Endothelial cell of umbilical vein (primary cell): ENCODE results near the gene PPP1R13B. TPM values are rescaled to one million over a fixed set of nuclear protein-coding genes. Genes with fewer than 3 reads are reported as not detected.

Source experiments
- BruUV-seq: library from RNA; stranded (reverse); fragments of 400-500 nt; replicated peaks from 2 replicates; lab custom pipeline; 2021; lab: Mats Ljungman, UMichigan
- CTCF ChIA-PET: fragments of 300-600, 350-600 bp; sonication (Branson Sonifier 250); formaldehyde crosslinking; loops from one replicate; lab custom pipeline; 2021; ENCODE audit warnings: antibody characterized with exemption, inconsistent platforms; lab: Charles Lee
- POLR2A ChIA-PET: fragments of 300-600, 350-600 bp; sonication (Branson Sonifier 250); formaldehyde crosslinking; loops from one replicate; lab custom pipeline; 2021; ENCODE audit warnings: antibody characterized with exemption, inconsistent platforms; lab: Charles Lee
- DNase-seq: peaks from one replicate; pipeline ENCODE4 v3.0.0-alpha.2; 2011; ENCODE audit warnings: low read depth, low spot score
- FAIRE-seq: peaks from 2 replicates; lab custom pipeline; 2011; peaks lifted over from hg19 to GRCh38; lab: Jason Lieb, UNC
- H2AFZ ChIP-seq: 2 replicates; pipeline ENCODE4 v1.6.0; 2012; ENCODE audit warnings: low read depth, low read length, control low read depth, inconsistent platforms
- H3K27ac ChIP-seq: 2 replicates; pipeline ENCODE4 v1.5.1; 2011; ENCODE audit warnings: low read depth, mild to moderate bottlenecking, control low read depth, low read length, moderate library complexity; ENCODE audit not compliant: insufficient read depth
- H3K27me3 ChIP-seq, 2 experiments: 2 replicates each; pipeline versions ENCODE4 v1.6.0 to v1.6.1; 2011; ENCODE audit warnings: low read length in 2 of 2, mixed read lengths in 1 of 2; ENCODE audit not compliant: control insufficient read depth in 2 of 2, insufficient read depth in 2 of 2
- H3K36me3 ChIP-seq, 2 experiments: 2 replicates in 1 of 2; 3 replicates in 1 of 2; pipeline ENCODE4 v1.5.1; 2011; ENCODE audit warnings: low read length in 2 of 2, mild to moderate bottlenecking in 1 of 2, moderate library complexity in 1 of 2; ENCODE audit not compliant: control insufficient read depth in 2 of 2, insufficient read depth in 2 of 2; ENCODE audit errors: extremely low read depth in 1 of 2
- H3K4me1 ChIP-seq: 3 replicates; pipeline ENCODE4 v1.5.1; 2011; ENCODE audit warnings: mild to moderate bottlenecking, low read length; ENCODE audit not compliant: control insufficient read depth, insufficient read depth; ENCODE audit errors: extremely low read depth
- H3K4me2 ChIP-seq: 2 replicates; pipeline ENCODE4 v1.6.1; 2011; ENCODE audit warnings: low read length, control low read depth, mixed read lengths; ENCODE audit not compliant: insufficient read depth
- H3K4me3 ChIP-seq, 3 experiments: fragments of 200-600 bp in 1 of 3; sonication (generic), shearing (Covaris generic) in 1 of 3; replicated peaks in 1 of 3; 2 replicates each; pipeline ENCODE4 v1.5.1; 2011 to 2016; ENCODE audit warnings: control low read depth in 3 of 3, low read length in 3 of 3, mild to moderate bottlenecking in 2 of 3, inconsistent platforms in 1 of 3, low read depth in 1 of 3, moderate library complexity in 1 of 3; ENCODE audit not compliant: insufficient read depth in 1 of 3
- H3K79me2 ChIP-seq: 2 replicates; pipeline ENCODE4 v1.6.0; 2012; ENCODE audit warnings: low read length, inconsistent platforms; ENCODE audit not compliant: control insufficient read depth, insufficient read depth
- H3K9ac ChIP-seq: replicated peaks from 2 replicates; pipeline ENCODE3; 2011; ENCODE audit warnings: low read length, control low read depth; ENCODE audit not compliant: insufficient read depth; ENCODE audit errors: extremely low read depth
- H3K9me1 ChIP-seq: replicated peaks from 3 replicates; pipeline ENCODE4 v1.6.0; 2011; ENCODE audit warnings: mild to moderate bottlenecking, low read length; ENCODE audit not compliant: control insufficient read depth, insufficient read depth; ENCODE audit errors: extremely low read depth
- H3K9me3 ChIP-seq: replicated peaks from 2 replicates; pipeline ENCODE4 v1.5.1; 2012; ENCODE audit warnings: low read length, inconsistent platforms; ENCODE audit not compliant: control insufficient read depth, insufficient read depth
- H4K20me1 ChIP-seq: replicated peaks from 2 replicates; pipeline ENCODE3; 2011; ENCODE audit warnings: mild to moderate bottlenecking, low read length; ENCODE audit not compliant: control insufficient read depth, insufficient read depth; ENCODE audit errors: extremely low read depth
- CTCF ChIP-seq, 2 donors: IDR thresholded peaks; 1 replicate in 1 of 2; 2 replicates in 1 of 2; pipeline ENCODE4 v1.5.1; 2011; ENCODE audit warnings: low read length in 2 of 2, mild to moderate bottlenecking in 2 of 2, moderate library complexity in 2 of 2, control low read depth in 1 of 2, inconsistent platforms in 1 of 2, low read depth in 1 of 2; ENCODE audit not compliant: insufficient read depth in 1 of 2; ENCODE audit errors: extremely low read depth in 1 of 2
- EZH2 ChIP-seq: IDR thresholded peaks from 2 replicates; pipeline ENCODE4 v1.6.1; 2012; ENCODE audit warnings: borderline replicate concordance, low read depth, mild to moderate bottlenecking, moderate library complexity, low read length, inconsistent platforms; ENCODE audit not compliant: severe bottlenecking
- FOS ChIP-seq: IDR thresholded peaks from 2 replicates; pipeline ENCODE4 v1.6.1; 2011; ENCODE audit warnings: mild to moderate bottlenecking, low read length, moderate library complexity, borderline replicate concordance; ENCODE audit not compliant: insufficient read depth
- GATA2 ChIP-seq: IDR thresholded peaks from 2 replicates; pipeline ENCODE4 v1.7.0; 2011; ENCODE audit warnings: low read depth, mild to moderate bottlenecking, moderate library complexity, mixed read lengths, low read length; ENCODE audit not compliant: insufficient read length, insufficient read depth
- JUN ChIP-seq: IDR thresholded peaks from 2 replicates; pipeline ENCODE4 v1.6.1; 2011; ENCODE audit warnings: borderline replicate concordance, low read depth; ENCODE audit not compliant: insufficient read length, insufficient read depth
- MYC ChIP-seq: IDR thresholded peaks from one replicate; pipeline ENCODE4 v1.6.1; 2011; ENCODE audit warnings: mild to moderate bottlenecking, low read depth, low read length
- POLR2A ChIP-seq: IDR thresholded peaks from 2 replicates; pipeline ENCODE4 v1.6.1; 2012; ENCODE audit warnings: low read depth, mild to moderate bottlenecking, control low read depth, low read length
- POLR2AphosphoS5 ChIP-seq: IDR thresholded peaks from 2 replicates; pipeline ENCODE4 v1.6.1; 2012; ENCODE audit warnings: low read depth, mild to moderate bottlenecking, control low read depth, low read length, moderate library complexity; ENCODE audit not compliant: insufficient read depth
- dilution Hi-C: fragments of 300-500 bp; cut with MboI; formaldehyde crosslinking; loops from one replicate; pipeline ENCODE4 v1.15.0; 2019; ENCODE audit warnings: low sequenced_read_pairs; ENCODE audit not compliant: extremely low pct_ligation_motif_present
- intact Hi-C: fragments of 100-400 bp; cut with micrococcal nuclease; formaldehyde crosslinking; loops from one replicate; pipeline ENCODE4 v1.10.0; 2022
- polyA plus RNA-seq, 4 experiments: library from polyadenylated mRNA; depleted of rRNA in 3 of 4; stranded (reverse) in 3 of 4; unstranded in 1 of 4; fragments of >200 nt; gene quantifications; 2 replicates each; pipeline versions ENCODE4 v1.2.1 to v1.2.3, GENCODE V29; 2011 to 2012; ENCODE audit warnings: missing spikeins in 1 of 4
- total RNA-seq: library from RNA; stranded (reverse); gene quantifications from 2 replicates; pipeline ENCODE4 v1.2.3, GENCODE V29; 2021
- TF ChIP-seq, protein P1 (sequence below): IDR thresholded peaks from 2 replicates; pipeline ENCODE4 v1.6.1; 2011; ENCODE audit not compliant: insufficient read depth, insufficient read length

Gene PPP1R13B
- total and polyA plus RNA-seq, 2 donors (not counting 3 experiments of a cell fraction or from before 2014, with no cell fraction given), result 10.0 to 30.0 TPM

DNA sequence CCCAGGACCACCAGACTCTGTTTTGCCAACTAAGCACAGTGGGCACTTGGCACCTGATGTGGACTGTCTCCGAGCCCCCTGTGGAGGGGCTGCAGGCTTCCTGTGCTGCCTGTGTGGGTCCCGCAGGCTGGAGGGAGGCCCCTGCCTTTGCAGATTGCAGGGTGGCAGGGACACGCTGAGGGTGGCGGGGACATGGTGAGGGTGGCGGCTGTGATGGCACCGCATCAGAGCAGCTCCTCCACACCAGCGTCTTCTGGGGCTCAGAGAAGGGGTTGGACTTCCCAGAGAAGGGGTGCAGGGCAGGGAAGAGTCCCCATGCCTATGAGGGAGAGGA is 123.7 kb downstream of the PPP1R13B start:
- Histone ChIP-seq H3K27me3 (no peaks in the 10 kb centered on the region), H3K4me2 (no peak overlapping the region), H3K9me1 (no peaks in the 10 kb centered on the region), H2AFZ (no peak overlapping the region), H4K20me1 (no peaks in the 10 kb centered on the region), H3K9ac (no peak overlapping the region), H3K27ac (no peak overlapping the region), H3K4me3 (no peak overlapping the region), H3K36me3 (peaks cover 0 to 4% of the 10 kb centered on the region in 2 experiments), H3K4me1 (no peaks in the 10 kb centered on the region), H3K79me2 (peaks cover 57% of the 10 kb centered on the region), H3K9me3 (no peaks in the 10 kb centered on the region)
- BruUV-seq, result no TSS peak
- FAIRE-seq, result no peak
- DNase-seq, result no peak
- TF ChIP-seq JUN, result no peak
- no peak for TF ChIP-seq EZH2
- no peak for TF ChIP-seq POLR2A
- TF ChIP-seq MYC, result no peak
- no peak for TF ChIP-seq FOS
- no peak for TF ChIP-seq POLR2AphosphoS5
- no peak for TF ChIP-seq CTCF (IDR thresholded peaks at IDR 0.05; ENCODE audit: extremely low read depth in 1 of 2, insufficient read depth in 1 of 2, low read depth in 1 of 2, low read length in 2 of 2)
- TF ChIP-seq, protein P1, sequence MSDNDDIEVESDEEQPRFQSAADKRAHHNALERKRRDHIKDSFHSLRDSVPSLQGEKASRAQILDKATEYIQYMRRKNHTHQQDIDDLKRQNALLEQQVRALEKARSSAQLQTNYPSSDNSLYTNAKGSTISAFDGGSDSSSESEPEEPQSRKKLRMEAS, result no peak
- TF ChIP-seq GATA2, result no peak
- dilution Hi-C loops, result no loop called here
- ChIA-PET CTCF (interaction anchor here (0.9 to 1.5 kb wide), 2 partner anchors 15 to 118 kb away, joined by 3 to 4 read pairs; no protein-coding TSS in a partner anchor), POLR2A (no interaction called here)
- intact Hi-C loops, result no loop called here
